ENCODE results near the gene TMTC3. TPM values are rescaled to one million over a fixed set of nuclear protein-coding genes. Genes with fewer than 3 reads are reported as not detected.

The TMTC3 gene
- total RNA-seq, 1 donor from 2014 or later: 28.1 TPM

Other genes with a start within 250 kb of the TMTC3 start
- not detected for gene C12orf50, start 112.9 kb upstream of the TMTC3 start, total RNA-seq
- gene CEP290, start 219 bp upstream of the TMTC3 start, total RNA-seq: 37.5 TPM

All from frontal cortex (tissue), 1 donor.